ENCODE data around the gene BRICD5.
"Not testable (repeated sequence)": the region's sequence is repeated elsewhere in the genome, so short reads cannot be mapped to it uniquely, and the experiment has no call there.

BRICD5 gene

GRCh38 chr16:2244301-2244700, 33.6 kb upstream of the BRICD5 start:
- CTCF ChIA-PET = no interaction called here
- POLR2A ChIA-PET (ENCODE audit: low non-redundant PET) = no interaction called here
- no peak for TF ChIP-seq CTCF (conservative IDR thresholded peaks at IDR 0.05; ENCODE audit: low read depth)
- no peak for DNase-seq (ENCODE audit: low spot score)
- peak overlapping the region; percentile 21 for H3K27ac ChIP-seq

- no peak for TF ChIP-seq CTCF (conservative IDR thresholded peaks at IDR 0.05; ENCODE audit: low read depth)
- peak overlapping the region; percentile 21; the same call in 1 of the 2 replicates for H3K27ac ChIP-seq
- DNase-seq (ENCODE audit: low spot score) = no peak
- ChIA-PET POLR2A (ENCODE audit: low non-redundant PET) (no interaction called here), CTCF (no interaction called here)
Observed at GRCh38 chr16:2243781-2244180, 33.1 kb upstream of the BRICD5 start.

DNA sequence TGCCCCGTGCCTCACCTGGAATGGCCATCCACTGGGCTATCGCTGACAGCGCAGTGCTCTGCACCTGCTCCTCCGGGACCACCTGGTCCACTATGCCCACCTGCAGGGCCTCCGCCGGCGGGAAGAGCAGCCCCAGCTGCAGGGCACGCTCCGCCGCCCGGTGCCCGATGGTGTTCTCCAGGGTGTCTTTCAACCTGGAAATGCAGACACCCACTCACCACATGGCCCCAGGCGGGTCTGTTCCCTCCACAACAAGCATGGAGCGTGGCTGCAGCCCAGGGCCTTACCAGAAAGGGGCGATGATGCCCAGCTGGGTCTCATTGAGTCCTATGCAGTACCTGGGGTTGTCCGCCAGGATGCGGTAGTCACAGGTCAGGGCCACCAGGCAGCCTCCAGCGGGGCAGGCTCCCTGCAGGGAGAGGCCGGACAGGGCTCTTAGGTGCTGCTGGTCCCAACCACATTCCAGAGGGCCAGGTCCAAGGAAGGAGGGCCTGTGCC, 32.4 kb upstream of the BRICD5 start:
- ChIA-PET CTCF (interaction anchor here (0.6 to 0.7 kb wide), 2 partner anchors 171 to 606 kb away, joined by 3 read pairs; no protein-coding TSS in a partner anchor), POLR2A (ENCODE audit: low non-redundant PET) (no interaction called here)
- DNase-seq (ENCODE audit: low spot score) = no peak
- peak overlapping the region; percentile 21; the same call in 1 of the 2 replicates for H3K27ac ChIP-seq
- TF ChIP-seq CTCF (conservative IDR thresholded peaks at IDR 0.05; ENCODE audit: low read depth) = no peak

GRCh38 chr16:2242598-2242997, 31.9 kb upstream of the BRICD5 start:
- ChIA-PET CTCF (interaction anchor here (0.6 to 0.7 kb wide), 2 partner anchors 172 to 606 kb away, joined by 3 read pairs; no protein-coding TSS in a partner anchor), POLR2A (ENCODE audit: low non-redundant PET) (no interaction called here)
- peak overlapping the region; percentile 19; the same call in 1 of the 2 replicates for H3K27ac ChIP-seq
- DNase-seq (ENCODE audit: low spot score) = no peak
- no peak for TF ChIP-seq CTCF (conservative IDR thresholded peaks at IDR 0.05; ENCODE audit: low read depth)

DNA sequence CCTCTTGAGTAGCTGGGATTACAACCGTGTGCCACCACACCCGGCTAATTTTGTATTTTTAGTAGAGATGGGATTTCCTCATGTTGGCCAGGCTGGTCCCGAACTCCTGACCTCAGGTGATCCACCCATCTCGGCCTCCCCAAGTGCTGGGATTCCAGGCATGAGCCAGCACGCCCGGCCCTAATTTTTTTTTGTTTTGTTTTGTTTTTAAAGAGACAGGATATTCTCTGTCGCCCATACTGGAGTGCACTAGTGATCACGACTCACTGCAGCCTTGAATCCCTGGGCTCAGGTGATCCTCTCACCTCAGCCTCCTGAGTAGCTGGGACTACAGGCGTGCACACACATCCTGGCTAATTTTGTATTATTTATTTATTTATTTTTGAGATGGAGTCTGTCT, 29.7 kb upstream of the BRICD5 start:
- POLR2A ChIA-PET (ENCODE audit: low non-redundant PET) = not testable (repeated sequence)
- CTCF ChIA-PET = interaction anchor here (0.7 kb wide), 1 partner anchor 237 kb away, joined by 4 read pairs; no protein-coding TSS in a partner anchor

DNA sequence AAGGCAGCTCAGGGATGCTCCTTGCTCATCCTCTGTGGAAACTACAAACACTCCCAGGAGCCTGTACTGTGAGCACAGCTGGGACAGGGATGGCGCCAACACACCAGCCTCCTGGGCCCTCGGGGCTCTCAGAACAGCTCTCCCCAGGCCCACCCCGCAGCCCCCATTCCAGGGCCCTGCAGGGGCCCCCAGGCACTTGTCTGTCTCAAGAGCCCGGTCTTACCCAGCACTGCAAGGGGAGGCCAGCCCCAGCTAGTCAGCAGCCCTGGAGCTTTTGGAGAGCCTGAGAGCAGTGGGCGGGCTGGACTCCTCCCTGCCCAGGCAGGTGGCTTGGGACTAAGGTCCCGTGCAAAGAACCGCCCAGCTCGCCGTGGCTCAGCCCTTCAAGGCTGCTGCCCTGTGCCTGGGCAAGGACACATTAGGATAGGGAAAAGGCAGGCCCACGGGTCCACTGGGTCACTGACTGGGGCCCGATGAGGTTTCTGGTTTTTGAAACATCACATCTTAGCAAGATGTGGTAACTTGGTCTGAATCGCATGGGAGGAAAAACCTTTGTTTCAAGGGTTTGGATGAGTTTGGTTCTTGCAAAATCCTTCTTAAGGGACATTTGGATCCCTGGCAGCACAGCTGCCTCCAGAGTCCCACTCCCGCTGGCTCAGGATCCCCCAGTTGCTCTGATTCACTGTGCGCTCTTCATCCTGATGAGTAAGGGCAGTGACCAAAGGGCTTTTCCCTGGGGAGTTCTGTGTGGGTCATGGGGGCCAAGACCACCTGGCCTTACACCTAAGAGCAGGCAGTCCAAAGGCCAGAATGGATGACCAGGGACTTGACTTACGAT, 28.4 kb upstream of the BRICD5 start:
- no peak for DNase-seq (ENCODE audit: low spot score)
- TF ChIP-seq CTCF (conservative IDR thresholded peaks at IDR 0.05; ENCODE audit: low read depth) = no peak
- ChIA-PET POLR2A (ENCODE audit: low non-redundant PET) (interaction anchor here (1.6 kb wide), 1 partner anchor 44 kb away, joined by 3 read pairs; no protein-coding TSS in a partner anchor), CTCF (interaction anchor here (0.5 kb wide), 1 partner anchor 52 kb away, joined by 3 read pairs; no protein-coding TSS in a partner anchor)
- peak overlapping the region; percentile 57 for H3K27ac ChIP-seq

More for the DNA sequence above, 29.7 kb upstream of the BRICD5 start:
- H3K27ac ChIP-seq = peak overlapping the region; percentile 57
- DNase-seq (ENCODE audit: low spot score) = not testable (repeated sequence)
